DOHH2 (cell line): ENCODE results near the gene BAIAP2.
"Not testable (repeated sequence)": the region's sequence is repeated elsewhere in the genome, so short reads cannot be mapped to it uniquely, and the experiment has no call there.

Source experiments
- H3F3A ChIP-seq: fragments of 200-600 bp; sonication (generic), shearing (Covaris generic); 2 replicates; pipeline ENCODE4 v1.6.0; 2016; ENCODE audit warnings: antibody characterized with exemption, mild to moderate bottlenecking; ENCODE audit not compliant: control insufficient read depth, insufficient read depth
- H3K27ac ChIP-seq: fragments of 200-600 bp; sonication (generic); 2 replicates; pipeline ENCODE4 v1.5.1; 2014; ENCODE audit warnings: low read depth, mild to moderate bottlenecking, low read length, moderate library complexity
- H3K27me3 ChIP-seq: fragments of 200-600 bp; sonication (generic); 2 replicates; pipeline ENCODE4 v1.6.1; 2014; ENCODE audit warnings: mild to moderate bottlenecking, low read length, mixed read lengths; ENCODE audit not compliant: control insufficient read depth
- H3K36me3 ChIP-seq: fragments of 200-600 bp; sonication (generic); 2 replicates; pipeline ENCODE4 v1.6.1; 2014; ENCODE audit warnings: mild to moderate bottlenecking, low read length, moderate library complexity, mixed read lengths; ENCODE audit not compliant: control insufficient read depth
- H3K4me1 ChIP-seq: fragments of 200-600 bp; sonication (generic); 2 replicates; pipeline ENCODE4 v1.6.1; 2014; ENCODE audit warnings: mild to moderate bottlenecking, low read length, mixed read lengths; ENCODE audit not compliant: control insufficient read depth
- H3K4me2 ChIP-seq: fragments of 200-600 bp; sonication (generic); 2 replicates; pipeline ENCODE4 v1.6.0; 2014; ENCODE audit warnings: mild to moderate bottlenecking, low read length, moderate library complexity
- H3K4me3 ChIP-seq: fragments of 200-600 bp; sonication (generic); 2 replicates; pipeline ENCODE4 v1.5.1; 2014; ENCODE audit warnings: mild to moderate bottlenecking, low read length, mixed read lengths
- H3K79me2 ChIP-seq: fragments of 200-600 bp; sonication (generic); 2 replicates; pipeline ENCODE4 v1.6.1; 2014; ENCODE audit warnings: mild to moderate bottlenecking, low read length, mixed read lengths; ENCODE audit not compliant: control insufficient read depth
- H3K9me2 ChIP-seq: fragments of 200-600 bp; sonication (generic); replicated peaks from 2 replicates; pipeline ENCODE4 v1.6.1; 2014; ENCODE audit warnings: mild to moderate bottlenecking, low read length, mixed read lengths; ENCODE audit not compliant: control insufficient read depth
- H3K9me3 ChIP-seq: fragments of 200-600 bp; sonication (generic); 2 replicates; pipeline ENCODE4 v1.6.1; 2014; ENCODE audit warnings: antibody characterized with exemption, low read length, mixed read lengths; ENCODE audit not compliant: control insufficient read depth, insufficient read depth
- H4K20me1 ChIP-seq: fragments of 200-600 bp; sonication (generic); 2 replicates; pipeline ENCODE4 v1.6.0; 2014; ENCODE audit warnings: low read depth, mild to moderate bottlenecking, antibody characterized with exemption, low read length, moderate library complexity; ENCODE audit not compliant: control insufficient read depth, insufficient read depth
- EZH2phosphoT487 ChIP-seq: fragments of 200-600 bp; sonication (generic); IDR thresholded peaks from 2 replicates; pipeline ENCODE4 v1.6.1; 2017; ENCODE audit warnings: borderline replicate concordance, mild to moderate bottlenecking, antibody characterized with exemption, low read length, moderate library complexity, mixed read lengths
- TF ChIP-seq, protein P1 (sequence below): fragments of 200-600 bp; sonication (generic); IDR thresholded peaks from one replicate; pipeline ENCODE4 v1.5.1; 2014; ENCODE audit warnings: antibody characterized with exemption, mild to moderate bottlenecking, low read depth, low read length; ENCODE audit not compliant: poor library complexity, severe bottlenecking

Gene BAIAP2

DNA sequence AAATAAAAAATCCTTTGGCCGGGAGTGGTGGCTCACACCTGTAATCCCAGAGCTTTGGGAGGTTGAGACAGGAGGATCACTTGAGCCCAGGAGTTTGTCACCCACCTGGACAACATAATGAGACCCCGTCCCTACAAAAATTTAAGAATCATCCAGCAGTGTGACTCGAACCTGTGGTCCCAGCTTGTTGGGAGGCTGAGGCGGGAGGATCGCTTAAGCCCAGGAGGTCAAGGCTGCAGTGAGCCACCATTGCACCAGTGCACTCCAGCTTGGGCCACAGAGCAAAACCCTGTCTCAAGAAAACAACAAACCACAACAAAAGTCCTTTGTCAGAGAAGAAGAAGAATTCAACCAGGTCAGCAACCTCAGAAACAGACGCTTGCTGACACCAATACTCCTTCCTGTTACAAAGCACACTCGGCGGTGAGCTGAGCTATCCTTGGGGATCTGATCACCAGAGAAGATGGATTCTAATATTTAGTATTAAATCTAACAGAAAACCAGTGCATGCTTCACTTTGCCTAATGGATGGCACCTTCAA, 117.4 kb downstream of the BAIAP2 start:
- H3K27me3 ChIP-seq, result no peaks in the 10 kb centered on the region
- H3K4me3 ChIP-seq, result no peak overlapping the region
- H3K79me2 ChIP-seq, result no peaks in the 10 kb centered on the region
- H3K36me3 ChIP-seq, result no peaks in the 10 kb centered on the region
- H3K4me2 ChIP-seq, result no peak overlapping the region
- no peaks in the 10 kb centered on the region for H4K20me1 ChIP-seq
- no peaks in the 10 kb centered on the region for H3K9me2 ChIP-seq
- TF ChIP-seq, protein P1, sequence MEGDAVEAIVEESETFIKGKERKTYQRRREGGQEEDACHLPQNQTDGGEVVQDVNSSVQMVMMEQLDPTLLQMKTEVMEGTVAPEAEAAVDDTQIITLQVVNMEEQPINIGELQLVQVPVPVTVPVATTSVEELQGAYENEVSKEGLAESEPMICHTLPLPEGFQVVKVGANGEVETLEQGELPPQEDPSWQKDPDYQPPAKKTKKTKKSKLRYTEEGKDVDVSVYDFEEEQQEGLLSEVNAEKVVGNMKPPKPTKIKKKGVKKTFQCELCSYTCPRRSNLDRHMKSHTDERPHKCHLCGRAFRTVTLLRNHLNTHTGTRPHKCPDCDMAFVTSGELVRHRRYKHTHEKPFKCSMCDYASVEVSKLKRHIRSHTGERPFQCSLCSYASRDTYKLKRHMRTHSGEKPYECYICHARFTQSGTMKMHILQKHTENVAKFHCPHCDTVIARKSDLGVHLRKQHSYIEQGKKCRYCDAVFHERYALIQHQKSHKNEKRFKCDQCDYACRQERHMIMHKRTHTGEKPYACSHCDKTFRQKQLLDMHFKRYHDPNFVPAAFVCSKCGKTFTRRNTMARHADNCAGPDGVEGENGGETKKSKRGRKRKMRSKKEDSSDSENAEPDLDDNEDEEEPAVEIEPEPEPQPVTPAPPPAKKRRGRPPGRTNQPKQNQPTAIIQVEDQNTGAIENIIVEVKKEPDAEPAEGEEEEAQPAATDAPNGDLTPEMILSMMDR, result no peak
- TF ChIP-seq EZH2phosphoT487, result no peak
- H3F3A ChIP-seq, result no peaks in the 10 kb centered on the region
- H3K27ac ChIP-seq, result no peak overlapping the region
- no peaks in the 10 kb centered on the region for H3K9me3 ChIP-seq
- no peaks in the 10 kb centered on the region for H3K4me1 ChIP-seq

DNA sequence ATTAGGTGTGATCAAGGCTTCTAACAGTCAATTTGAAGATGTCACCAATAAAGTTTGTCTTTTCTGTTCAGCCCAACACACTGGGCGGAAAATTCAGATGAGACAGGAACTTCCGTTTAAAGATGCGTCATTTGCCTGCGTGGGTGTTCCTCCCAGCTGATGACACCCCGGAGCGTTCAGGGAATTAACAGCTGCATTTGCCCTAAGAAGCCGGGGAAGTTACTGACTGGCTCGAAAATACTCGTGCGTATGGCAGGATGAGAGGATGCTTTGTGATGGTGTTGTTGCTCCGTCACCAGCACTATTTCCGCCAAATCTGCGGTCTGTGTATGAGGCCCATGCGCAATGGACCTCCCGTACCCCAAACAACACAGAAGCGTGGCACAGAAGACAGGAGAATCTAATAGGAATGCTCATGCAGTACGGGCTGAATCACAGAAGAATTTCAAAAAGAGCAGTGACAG, 118.4 kb downstream of the BAIAP2 start:
- no peak overlapping the region for H3K27ac ChIP-seq
- H3F3A ChIP-seq, result no peaks in the 10 kb centered on the region
- H3K4me2 ChIP-seq, result no peak overlapping the region
- H3K9me3 ChIP-seq, result no peaks in the 10 kb centered on the region
- no peaks in the 10 kb centered on the region for H3K79me2 ChIP-seq
- no peaks in the 10 kb centered on the region for H4K20me1 ChIP-seq
- no peaks in the 10 kb centered on the region for H3K4me1 ChIP-seq
- no peaks in the 10 kb centered on the region for H3K36me3 ChIP-seq
- no peak for TF ChIP-seq EZH2phosphoT487
- TF ChIP-seq, protein P1, result no peak
- no peak overlapping the region for H3K4me3 ChIP-seq
- H3K9me2 ChIP-seq, result no peaks in the 10 kb centered on the region
- no peaks in the 10 kb centered on the region for H3K27me3 ChIP-seq

DNA sequence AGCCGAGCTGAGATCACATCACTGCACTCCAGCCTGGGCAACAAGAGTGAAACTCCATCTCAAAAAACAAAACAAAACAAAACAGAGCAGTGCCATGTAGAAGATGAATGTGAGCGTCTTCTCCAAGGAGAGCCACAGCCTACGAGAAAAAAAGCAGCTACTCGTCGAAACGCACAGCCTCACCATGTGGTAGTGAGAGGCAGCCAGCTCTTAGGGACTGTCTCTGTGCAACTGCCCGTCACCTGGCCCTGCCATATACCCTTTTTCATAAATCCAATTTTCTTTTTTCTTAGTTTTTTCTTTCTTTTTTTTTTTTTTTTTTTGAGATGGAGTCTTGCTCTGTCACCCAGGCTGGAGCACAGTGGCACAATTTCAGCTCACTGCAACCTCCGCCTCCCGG, 119.1 kb downstream of the BAIAP2 start:
- not testable (repeated sequence) for H3K4me3 ChIP-seq, H3K4me1 ChIP-seq, H3K9me3 ChIP-seq, H3F3A ChIP-seq, H3K4me2 ChIP-seq, H4K20me1 ChIP-seq, H3K36me3 ChIP-seq, H3K9me2 ChIP-seq, H3K79me2 ChIP-seq, H3K27me3 ChIP-seq, H3K27ac ChIP-seq

DNA sequence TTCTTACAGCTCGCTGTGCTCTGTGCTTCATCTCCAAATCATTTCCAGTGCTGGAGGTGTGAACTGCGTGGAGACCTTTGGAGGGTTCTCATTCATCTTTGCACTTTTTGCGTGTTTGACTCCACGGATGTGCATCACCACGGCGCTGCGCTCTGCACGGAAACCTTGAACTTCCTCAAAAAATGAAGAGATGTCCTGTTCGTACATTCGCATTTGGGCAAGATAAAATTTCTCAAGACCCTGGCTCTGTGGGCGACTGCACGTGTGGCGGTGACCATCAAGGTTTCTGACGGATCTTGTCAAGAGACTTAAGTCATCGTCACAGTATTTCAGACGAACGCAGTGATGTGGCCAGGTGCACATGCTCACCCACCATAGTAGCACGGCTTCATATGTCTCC, 120.0 kb downstream of the BAIAP2 start:
- H3K4me3 ChIP-seq, result no peak overlapping the region
- H3K9me2 ChIP-seq, result no peaks in the 10 kb centered on the region
- H3K36me3 ChIP-seq, result no peaks in the 10 kb centered on the region
- no peak overlapping the region for H3K27ac ChIP-seq
- no peaks in the 10 kb centered on the region for H4K20me1 ChIP-seq
- H3K4me2 ChIP-seq, result no peak overlapping the region
- no peaks in the 10 kb centered on the region for H3K4me1 ChIP-seq
- no peaks in the 10 kb centered on the region for H3K27me3 ChIP-seq
- no peak for TF ChIP-seq EZH2phosphoT487
- TF ChIP-seq, protein P1, result no peak
- H3K79me2 ChIP-seq, result no peaks in the 10 kb centered on the region
- no peaks in the 10 kb centered on the region for H3F3A ChIP-seq
- no peaks in the 10 kb centered on the region for H3K9me3 ChIP-seq
